A204.1 (cell line): ENCODE data around the gene C1orf216.
"Not testable (repeated sequence)": the region's sequence is repeated elsewhere in the genome, so short reads cannot be mapped to it uniquely, and the experiment has no call there.

Experiments
- FAIRE-seq: peaks from 2 replicates; lab custom pipeline; 2012; peaks lifted over from hg19 to GRCh38; lab: Jason Lieb, UNC

The C1orf216 gene

DNA sequence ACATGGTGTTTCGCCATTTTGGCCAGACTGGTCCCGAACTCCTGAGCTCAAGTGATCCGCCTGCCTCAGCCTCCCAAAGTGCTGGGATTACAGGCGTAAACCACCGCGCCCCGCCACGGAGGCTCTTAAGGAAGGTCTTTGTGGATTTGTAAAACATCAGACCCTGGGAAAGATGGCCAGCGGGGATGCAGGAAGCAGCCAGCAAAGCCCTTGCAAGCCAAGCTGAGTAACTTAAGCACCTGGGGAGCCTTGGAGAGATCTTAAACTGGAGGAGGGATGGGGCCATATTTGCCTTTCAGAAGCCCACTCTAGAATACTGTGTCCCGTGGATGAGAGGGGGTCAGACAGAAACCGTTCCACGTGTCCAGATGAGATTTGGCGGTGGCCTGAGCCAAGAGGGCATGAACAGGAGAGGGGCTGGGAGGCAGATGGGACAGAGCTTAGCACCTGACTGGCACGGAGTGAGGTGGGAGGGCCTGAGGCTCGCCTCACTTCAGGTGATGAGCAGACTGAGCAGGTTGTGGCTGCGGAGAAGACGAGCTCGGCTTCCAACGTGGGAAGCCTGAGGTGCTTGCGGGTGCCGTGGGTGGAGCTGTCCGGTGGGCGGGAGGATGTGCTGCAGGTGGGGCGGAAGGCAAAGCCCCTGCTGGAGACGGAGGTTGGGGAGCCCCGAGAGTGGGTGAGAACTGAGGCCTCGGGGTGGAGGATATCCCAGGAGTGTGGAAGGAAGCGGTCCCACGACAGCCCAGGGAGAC is 11.7 kb downstream of the C1orf216 start:
- FAIRE-seq: no peak

- no peak for FAIRE-seq
Observed at GRCh38 chr1:35702508-35702907, 16.2 kb downstream of the C1orf216 start.

DNA sequence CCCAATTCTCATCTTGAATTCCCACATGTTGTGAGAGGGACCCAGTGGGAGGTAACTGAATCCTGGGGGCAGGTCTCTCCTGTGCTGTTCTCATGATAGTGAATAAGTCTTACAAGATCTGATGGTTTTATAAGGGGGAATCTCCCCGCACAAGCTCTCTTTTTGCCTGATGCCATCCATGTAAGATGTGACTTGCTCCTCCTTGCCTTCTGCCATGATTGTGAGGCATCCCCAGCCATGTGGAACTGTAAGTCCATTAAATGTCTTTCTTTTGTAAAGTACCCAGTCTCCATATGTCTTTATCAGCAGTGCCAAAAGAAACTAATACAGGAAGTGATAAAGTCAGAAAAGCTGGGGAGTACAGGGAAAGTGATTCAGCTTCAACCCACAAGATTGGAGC is 19.5 kb downstream of the C1orf216 start:
- FAIRE-seq: not testable (repeated sequence)

- FAIRE-seq: no peak
Observed at GRCh38 chr1:35692317-35692716, 26.4 kb downstream of the C1orf216 start.

DNA sequence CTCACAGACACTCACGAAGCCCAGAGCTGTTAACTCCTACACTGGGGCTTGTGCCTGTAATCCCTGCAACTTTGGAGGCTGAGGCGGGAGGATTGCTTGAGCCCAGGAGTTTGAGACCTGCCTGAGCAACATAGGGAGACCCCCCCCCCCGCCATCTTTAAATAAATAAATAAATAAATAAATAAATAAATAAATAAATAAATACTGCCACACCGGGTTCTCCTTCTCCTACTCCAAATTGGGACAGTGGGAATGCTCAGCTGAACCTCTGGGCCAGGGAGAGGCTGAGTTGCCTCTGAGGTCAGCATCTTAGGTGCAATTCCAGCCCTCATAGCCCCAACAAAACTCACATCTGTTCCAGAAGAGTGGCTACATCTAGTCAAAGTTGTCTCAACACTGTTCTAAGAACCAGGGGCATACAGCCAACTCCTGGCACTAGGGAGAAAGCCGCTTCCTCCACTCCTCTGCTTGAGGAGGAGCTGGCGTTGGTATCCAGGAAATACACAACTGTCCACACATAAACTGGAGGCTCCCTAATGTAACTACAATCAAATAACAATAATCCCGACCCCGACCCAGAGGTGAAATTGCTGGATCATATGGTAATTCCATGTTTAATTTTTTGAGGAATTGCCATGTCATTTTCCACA is 27.0 kb downstream of the C1orf216 start:
- FAIRE-seq: no peak

- no peak for FAIRE-seq
Observed at GRCh38 chr1:35691080-35691479, 27.6 kb downstream of the C1orf216 start.

DNA sequence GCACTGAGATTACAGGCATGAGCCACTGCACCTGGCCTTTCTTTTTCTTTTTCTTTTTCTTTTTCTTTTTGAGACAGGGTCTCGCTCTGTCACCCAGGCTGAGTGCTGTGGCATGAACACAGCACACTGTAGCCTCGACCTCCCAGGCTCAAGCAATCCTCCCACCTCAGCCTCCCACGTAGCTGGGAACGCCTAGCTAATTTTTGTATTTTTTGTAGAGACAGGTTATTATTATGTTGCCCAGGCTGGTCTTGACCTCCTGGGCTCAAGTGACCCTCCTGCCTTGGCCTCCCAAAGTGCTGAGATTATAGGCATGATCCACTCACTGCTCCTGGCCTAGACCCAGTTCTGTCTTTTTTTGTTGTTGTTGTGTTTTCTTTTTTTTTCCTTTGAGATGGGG is 28.6 kb downstream of the C1orf216 start:
- FAIRE-seq: not testable (repeated sequence)

DNA sequence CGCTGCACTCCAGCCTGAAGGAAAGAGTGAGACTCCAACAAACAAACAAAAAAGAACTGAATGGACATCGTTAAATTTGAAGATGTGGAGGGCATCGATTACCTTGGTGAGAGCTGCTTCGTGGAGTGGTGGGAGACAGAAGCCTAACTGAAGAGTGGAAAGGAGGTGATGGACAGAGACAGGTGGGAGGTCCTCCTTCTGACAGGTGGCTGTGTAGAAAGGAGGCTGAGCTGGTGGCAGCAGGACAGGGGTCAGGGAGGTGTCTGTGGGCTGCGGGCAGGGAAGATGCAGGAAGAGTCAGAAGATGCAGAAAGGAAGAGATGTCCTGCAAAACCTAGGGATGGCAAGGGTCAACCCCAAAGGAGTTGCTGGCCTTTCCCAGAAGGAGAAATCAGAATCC is 30.5 kb downstream of the C1orf216 start:
- FAIRE-seq: no peak

- FAIRE-seq: no peak
Observed at GRCh38 chr1:35683012-35683411, 35.7 kb downstream of the C1orf216 start.

DNA sequence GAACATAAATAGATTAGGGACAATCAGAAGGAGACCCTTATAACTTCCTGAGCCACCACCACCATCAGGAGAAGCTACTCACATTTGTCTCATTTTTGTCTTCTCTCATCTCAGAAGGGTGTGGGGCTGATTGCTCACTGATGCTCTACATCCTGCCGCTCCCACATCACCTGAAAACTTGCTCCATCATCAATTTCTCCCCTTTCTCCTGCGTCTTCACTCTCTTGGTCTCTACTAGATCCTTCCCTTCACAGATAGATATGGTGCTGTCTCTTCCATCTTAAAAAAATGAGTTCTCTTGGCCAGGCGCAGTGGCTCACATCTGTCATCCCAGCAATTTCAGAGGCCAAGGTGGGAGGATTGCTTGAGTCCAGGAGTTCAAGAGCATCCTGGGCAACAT is 38.4 kb downstream of the C1orf216 start:
- no peak for FAIRE-seq

- no peak for FAIRE-seq
Observed at GRCh38 chr1:35675773-35676172, 42.9 kb downstream of the C1orf216 start.

- no peak for FAIRE-seq
Observed at GRCh38 chr1:35674111-35674510, 44.6 kb downstream of the C1orf216 start.

GRCh38 chr1:35672116-35672515 is 46.6 kb downstream of the C1orf216 start:
- no peak for FAIRE-seq

DNA sequence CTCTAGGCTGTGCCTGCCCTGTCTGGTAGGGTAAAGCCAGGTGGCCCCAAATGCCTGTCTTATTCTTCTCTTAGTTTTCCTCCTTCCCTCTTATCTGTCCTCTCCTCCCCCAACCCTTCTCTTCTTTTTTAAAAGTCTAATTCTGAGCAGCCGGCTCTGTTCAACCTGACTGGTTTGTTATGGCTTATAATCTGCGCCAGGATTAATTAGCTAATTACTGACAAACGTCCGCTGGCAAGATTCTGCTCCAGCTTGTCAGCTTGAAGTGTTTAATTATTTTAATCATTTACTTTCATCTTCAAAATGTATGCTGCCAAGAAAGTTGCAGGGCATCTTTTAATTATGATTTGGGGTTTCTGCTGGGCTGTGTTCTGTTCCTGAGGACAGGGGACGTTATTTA is 50.2 kb downstream of the C1orf216 start:
- FAIRE-seq: no peak

DNA sequence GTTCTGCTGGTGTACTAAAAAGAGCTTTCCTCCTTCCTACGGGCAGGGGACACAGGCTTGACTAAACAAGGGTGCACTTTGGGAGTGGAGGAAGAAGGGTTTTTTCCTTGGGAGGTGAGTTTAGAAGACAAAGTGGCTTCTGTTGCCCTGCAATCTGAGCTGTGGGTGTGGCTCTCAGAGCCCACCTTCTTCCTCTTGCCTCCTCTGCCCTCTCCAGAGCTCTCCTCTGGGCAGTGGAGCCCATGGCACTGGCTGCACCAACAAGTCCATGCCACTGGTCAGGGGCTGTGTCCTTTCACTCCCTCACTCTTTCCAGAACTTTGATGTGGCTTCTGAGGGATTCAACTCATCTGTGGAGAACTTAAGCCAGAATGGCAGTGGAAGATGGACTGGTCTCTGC is 51.8 kb downstream of the C1orf216 start:
- no peak for FAIRE-seq

DNA sequence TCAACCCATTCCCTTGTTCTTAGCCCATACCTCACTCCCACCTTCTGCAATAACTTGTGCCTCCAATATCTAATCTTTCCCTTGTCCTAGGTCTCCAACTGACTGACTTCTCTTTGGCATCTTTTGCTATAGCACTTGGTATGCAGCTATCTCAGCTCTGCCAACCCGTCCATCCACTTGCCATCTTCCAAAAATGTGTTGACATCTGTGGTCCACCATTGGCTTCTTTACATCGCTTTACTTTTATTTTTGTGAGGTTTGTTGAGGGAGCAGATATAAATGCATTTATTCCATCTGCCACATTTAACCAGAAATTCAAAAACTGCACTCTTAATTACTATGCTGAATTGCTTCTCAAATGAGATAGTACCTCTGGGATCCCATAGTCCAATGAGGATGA is 52.5 kb downstream of the C1orf216 start:
- no peak for FAIRE-seq
